BJ (cell line): Measurements from ENCODE around the gene FER. TPM values are rescaled to one million over a fixed set of nuclear protein-coding genes. Genes with fewer than 3 reads are reported as not detected.
"Not testable (repeated sequence)": the region's sequence is repeated elsewhere in the genome, so short reads cannot be mapped to it uniquely, and the experiment has no call there.

Source experiments
- CTCF ChIA-PET: fragments of 350-600 bp; formaldehyde crosslinking; extraction: SDS; loops from one replicate; lab custom pipeline; 2021; ENCODE audit warnings: antibody characterized with exemption, inconsistent platforms; lab: Yijun Ruan, JAX
- POLR2A ChIA-PET: fragments of 300-600 bp; sonication (Branson Sonifier 250); formaldehyde crosslinking; extraction: SDS; loops from one replicate; lab custom pipeline; 2021; ENCODE audit warnings: antibody characterized with exemption; lab: Charles Lee
- DNase-seq: peaks from one replicate; pipeline ENCODE4 v3.0.0-alpha.2; 2011; ENCODE audit warnings: low read depth
- H3K27me3 ChIP-seq: 2 replicates; pipeline ENCODE4 v1.6.0; 2011; ENCODE audit warnings: low read length; ENCODE audit not compliant: control insufficient read depth, insufficient read depth
- H3K36me3 ChIP-seq: 2 replicates; pipeline ENCODE4 v1.5.1; 2011; ENCODE audit warnings: low read length; ENCODE audit not compliant: control insufficient read depth, insufficient read depth
- H3K4me3 ChIP-seq: 2 replicates; pipeline ENCODE4 v1.5.1; 2011; ENCODE audit warnings: low read depth, mild to moderate bottlenecking, control low read depth, low read length
- polyA plus RNA-seq: library from polyadenylated mRNA; depleted of rRNA; stranded (reverse); fragments of >200 nt; gene quantifications from 2 replicates; pipeline ENCODE4 v1.2.3, GENCODE V29; 2011
- TF ChIP-seq, protein P1 (sequence below): IDR thresholded peaks from 2 replicates; pipeline ENCODE4 v1.5.1; 2011; ENCODE audit warnings: low read depth, mild to moderate bottlenecking, control low read depth, inconsistent platforms, low read length, moderate library complexity; ENCODE audit not compliant: insufficient read depth

Gene FER
- polyA plus RNA-seq, 1 experiment, result 4.0 TPM

DNA sequence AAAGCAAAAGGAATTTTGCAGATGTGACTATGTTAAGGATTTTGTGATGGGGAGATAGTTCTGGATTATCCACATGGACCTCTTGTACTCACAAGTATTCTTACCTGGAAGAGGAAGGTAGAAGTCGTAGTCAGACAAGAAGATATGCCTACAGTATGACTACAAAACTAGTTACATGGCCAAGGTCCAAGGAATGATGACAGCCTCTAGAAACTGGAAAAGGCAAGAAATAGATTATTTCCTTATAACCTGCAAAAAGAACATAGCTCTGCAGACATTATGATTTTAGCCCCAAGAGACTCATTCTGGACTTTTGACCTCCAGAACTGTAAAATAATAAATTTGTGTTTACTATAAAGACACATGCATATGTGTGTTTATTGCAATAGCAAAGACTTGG lies 226.9 kb downstream of the FER start:
- no peak for DNase-seq
- TF ChIP-seq, protein P1, sequence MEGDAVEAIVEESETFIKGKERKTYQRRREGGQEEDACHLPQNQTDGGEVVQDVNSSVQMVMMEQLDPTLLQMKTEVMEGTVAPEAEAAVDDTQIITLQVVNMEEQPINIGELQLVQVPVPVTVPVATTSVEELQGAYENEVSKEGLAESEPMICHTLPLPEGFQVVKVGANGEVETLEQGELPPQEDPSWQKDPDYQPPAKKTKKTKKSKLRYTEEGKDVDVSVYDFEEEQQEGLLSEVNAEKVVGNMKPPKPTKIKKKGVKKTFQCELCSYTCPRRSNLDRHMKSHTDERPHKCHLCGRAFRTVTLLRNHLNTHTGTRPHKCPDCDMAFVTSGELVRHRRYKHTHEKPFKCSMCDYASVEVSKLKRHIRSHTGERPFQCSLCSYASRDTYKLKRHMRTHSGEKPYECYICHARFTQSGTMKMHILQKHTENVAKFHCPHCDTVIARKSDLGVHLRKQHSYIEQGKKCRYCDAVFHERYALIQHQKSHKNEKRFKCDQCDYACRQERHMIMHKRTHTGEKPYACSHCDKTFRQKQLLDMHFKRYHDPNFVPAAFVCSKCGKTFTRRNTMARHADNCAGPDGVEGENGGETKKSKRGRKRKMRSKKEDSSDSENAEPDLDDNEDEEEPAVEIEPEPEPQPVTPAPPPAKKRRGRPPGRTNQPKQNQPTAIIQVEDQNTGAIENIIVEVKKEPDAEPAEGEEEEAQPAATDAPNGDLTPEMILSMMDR, result no peak
- no peak overlapping the region for H3K4me3 ChIP-seq
- POLR2A ChIA-PET, result no interaction called here
- CTCF ChIA-PET, result no interaction called here
- no peaks in the 10 kb centered on the region for H3K27me3 ChIP-seq
- H3K36me3 ChIP-seq, result no peaks in the 10 kb centered on the region

- Histone ChIP-seq H3K4me3 (no peak overlapping the region), H3K27me3 (no peaks in the 10 kb centered on the region), H3K36me3 (no peaks in the 10 kb centered on the region)
- no peak for DNase-seq
- ChIA-PET POLR2A (interaction anchor here (0.6 kb wide), 1 partner anchor 245 kb away, joined by 3 read pairs; no protein-coding TSS in a partner anchor), CTCF (no interaction called here)
- TF ChIP-seq, protein P1, result no peak
These were observed 228.0 kb downstream of the FER start for GRCh38 chr5:108975697-108976096.

- DNase-seq, result no peak
- TF ChIP-seq, protein P1, result no peak
- H3K4me3 ChIP-seq, result no peak overlapping the region
- ChIA-PET POLR2A (interaction anchor here (0.7 kb wide), 1 partner anchor 14 kb away, joined by 3 read pairs; no protein-coding TSS in a partner anchor), CTCF (no interaction called here)
- H3K27me3 ChIP-seq, result no peaks in the 10 kb centered on the region
- no peaks in the 10 kb centered on the region for H3K36me3 ChIP-seq
These were observed 235.9 kb downstream of the FER start for GRCh38 chr5:108983461-108984092.

DNA sequence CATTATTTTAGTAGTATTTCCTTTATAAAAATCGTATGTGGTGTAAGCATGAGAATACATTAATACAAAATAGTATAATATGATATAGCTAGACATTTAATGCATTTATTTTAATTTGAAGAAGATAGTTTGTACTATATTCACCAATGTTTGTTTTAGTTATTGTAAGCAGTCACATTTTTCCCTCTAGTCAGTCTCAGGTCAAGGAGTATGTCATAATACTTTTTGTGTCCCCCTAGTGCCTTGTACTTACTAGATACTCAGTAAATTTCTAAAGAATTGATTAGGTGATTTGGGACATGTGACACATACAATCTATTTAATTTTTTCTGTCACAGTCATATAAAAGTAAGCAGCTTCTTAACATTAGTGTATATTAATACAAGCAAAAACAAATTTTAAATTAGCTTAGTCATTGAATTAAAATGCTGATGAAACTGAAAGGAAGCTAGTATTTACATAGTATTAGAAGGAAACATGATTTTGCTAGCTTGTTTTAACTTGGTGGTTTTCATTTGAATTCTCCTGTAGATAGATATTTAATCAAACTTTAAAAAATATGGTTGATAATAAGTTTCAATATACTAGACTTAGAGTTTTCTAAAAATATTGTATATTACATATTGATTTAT lies 242.2 kb downstream of the FER start:
- peak; percentile 12 for DNase-seq
- Histone ChIP-seq H3K27me3 (no peaks in the 10 kb centered on the region), H3K36me3 (no peaks in the 10 kb centered on the region), H3K4me3 (no peak overlapping the region)
- POLR2A ChIA-PET, result no interaction called here
- CTCF ChIA-PET, result no interaction called here
- TF ChIP-seq, protein P1, result no peak

GRCh38 chr5:108992396-108993085 lies 244.8 kb downstream of the FER start:
- H3K4me3 ChIP-seq, H3K36me3 ChIP-seq, H3K27me3 ChIP-seq, DNase-seq, POLR2A ChIA-PET, CTCF ChIA-PET: not testable (repeated sequence)

DNA sequence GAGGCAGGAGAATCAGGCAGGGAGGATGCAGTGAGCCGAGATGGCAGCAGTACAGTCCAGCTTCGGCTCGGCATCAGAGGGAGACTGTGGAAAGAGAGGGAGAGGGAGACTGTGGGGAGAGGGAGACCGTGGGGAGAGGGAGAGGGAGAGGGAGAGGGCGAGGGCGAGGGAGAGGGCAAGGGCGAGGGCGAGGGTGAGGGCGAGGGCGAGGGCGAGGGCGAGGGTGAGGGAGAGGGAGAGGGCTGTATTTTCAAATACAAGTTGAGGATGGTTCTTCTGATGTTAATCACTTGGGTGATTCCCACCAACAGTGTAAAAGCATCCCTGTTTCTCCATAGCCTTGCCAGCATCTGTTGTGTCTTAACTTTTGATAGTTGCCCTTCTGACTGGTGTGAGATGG lies 245.7 kb downstream of the FER start:
- H3K4me3 ChIP-seq, H3K36me3 ChIP-seq, DNase-seq, H3K27me3 ChIP-seq, POLR2A ChIA-PET, CTCF ChIA-PET: not testable (repeated sequence)
